ENCODE results near the gene LCA5L. TPM values are rescaled to one million over a fixed set of nuclear protein-coding genes. Genes with fewer than 3 reads are reported as not detected.
A peak's percentile ranks its signal among the peaks of the same experiment; 100 is the strongest.
"Not testable (repeated sequence)": the region's sequence is repeated elsewhere in the genome, so short reads cannot be mapped to it uniquely, and the experiment has no call there.

LCA5L gene
- polyA plus RNA-seq, 10 donors, result 0.41 to 3.3 (median 0.95) TPM

DNA sequence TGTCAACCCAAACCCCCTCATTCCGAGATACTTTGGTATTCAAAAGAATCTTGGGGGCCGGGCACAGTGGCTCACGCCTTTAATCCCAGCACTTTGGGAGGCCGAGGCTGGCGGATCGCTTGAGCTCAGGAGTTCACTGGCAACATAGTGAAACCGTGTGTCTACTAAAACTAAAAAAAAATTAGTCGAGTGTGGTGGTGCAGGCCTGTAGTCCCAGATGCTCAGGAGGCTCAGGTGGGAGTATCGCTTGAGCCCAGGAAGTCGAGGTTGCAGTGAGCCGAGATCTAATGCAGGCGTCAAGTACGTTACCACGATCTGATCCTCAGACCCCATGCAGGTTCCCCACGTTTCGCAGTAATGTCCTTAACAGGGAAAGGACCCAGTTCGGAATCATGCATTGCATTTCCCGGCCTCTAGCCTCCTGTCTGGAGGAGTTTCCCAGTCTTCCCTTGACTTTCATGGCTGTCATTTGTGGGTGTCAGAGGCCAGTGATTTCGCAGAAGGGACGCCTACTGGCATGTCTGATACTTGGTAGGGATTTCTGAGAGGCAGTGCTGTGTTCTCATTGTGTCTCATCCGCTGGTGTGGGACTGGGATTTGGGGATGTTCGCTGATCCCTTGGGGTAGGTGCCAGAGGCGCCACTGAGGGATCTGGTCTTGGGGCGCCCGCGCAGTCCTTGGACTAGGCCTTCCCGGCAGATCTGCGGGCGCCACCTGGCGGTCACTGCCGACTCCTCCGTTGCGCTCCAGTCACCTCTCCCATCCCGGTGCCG lies 57.4 kb downstream of the LCA5L start:
- DNase-seq, result peak; percentile 75 to 92 (median 88)

DNA sequence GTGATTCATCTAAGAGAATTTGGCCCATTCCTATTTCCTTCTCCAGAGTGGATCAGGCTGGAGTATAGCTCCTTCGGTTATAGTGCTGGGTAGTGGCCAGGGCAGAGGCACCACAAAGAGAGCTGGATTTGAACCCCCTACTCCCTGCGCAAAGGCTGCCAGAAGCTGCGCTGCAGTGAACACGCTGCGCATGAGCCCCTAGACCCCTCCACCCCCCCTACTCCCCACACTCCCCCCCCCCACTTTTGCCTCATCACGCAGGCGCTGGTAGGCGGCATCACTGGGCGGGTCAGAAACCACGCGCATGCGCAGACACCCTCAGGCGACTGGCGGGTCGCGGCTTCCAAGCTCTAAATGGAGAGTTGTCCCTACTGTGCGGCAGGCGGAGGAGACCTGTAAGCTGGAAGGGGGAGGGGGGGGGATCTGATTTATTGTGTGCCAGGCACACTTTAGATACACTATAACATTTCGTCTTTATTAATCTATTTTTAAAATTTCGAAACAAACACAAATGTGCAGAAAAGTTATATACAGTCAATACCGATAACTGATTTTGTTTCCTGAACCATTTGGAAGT lies 58.0 kb downstream of the LCA5L start:
- peak; percentile 87 to 93 (median 91) for DNase-seq

DNA sequence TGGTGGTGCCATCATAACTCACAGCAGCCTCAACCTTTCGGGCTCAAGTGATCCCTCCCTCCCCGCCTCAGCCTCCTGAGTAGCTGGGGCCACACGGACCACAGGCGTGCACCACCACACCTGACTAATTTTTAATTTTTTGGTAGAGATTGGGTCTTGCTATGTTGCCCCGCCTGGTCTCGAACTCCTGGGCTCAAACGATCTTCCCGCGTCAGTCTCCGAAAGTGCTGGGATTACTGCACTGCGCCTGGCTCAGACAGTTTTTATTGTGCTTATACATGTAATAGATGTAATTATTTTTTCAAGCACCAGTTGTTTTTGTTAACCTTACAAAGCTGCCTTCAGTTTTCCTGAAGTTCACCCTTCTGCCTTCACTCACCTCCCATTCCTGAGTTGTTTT lies 58.7 kb downstream of the LCA5L start:
- DNase-seq, result no peak

DNA sequence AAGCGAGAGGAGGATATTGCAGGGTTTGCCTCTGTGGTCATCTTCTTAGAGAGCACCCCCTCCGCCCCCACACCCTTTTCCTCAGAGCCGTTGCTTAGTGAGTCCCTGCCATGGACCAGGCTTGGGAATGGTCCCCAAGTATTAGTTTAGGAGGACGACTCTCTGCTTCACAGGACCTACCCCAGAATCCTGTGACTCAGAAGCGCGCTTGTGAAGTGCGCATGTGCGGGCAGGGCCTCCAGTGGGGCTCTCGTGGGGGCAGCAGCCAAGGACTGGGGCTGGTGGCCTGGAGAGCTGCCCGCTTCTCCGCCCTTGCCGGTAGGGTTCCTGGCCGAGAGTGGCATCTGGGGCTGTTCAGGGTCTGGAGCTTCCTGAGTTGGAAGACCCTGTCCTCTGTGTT lies 59.4 kb downstream of the LCA5L start:
- DNase-seq, result peak in 1 of 3 donors; percentile 14

DNA sequence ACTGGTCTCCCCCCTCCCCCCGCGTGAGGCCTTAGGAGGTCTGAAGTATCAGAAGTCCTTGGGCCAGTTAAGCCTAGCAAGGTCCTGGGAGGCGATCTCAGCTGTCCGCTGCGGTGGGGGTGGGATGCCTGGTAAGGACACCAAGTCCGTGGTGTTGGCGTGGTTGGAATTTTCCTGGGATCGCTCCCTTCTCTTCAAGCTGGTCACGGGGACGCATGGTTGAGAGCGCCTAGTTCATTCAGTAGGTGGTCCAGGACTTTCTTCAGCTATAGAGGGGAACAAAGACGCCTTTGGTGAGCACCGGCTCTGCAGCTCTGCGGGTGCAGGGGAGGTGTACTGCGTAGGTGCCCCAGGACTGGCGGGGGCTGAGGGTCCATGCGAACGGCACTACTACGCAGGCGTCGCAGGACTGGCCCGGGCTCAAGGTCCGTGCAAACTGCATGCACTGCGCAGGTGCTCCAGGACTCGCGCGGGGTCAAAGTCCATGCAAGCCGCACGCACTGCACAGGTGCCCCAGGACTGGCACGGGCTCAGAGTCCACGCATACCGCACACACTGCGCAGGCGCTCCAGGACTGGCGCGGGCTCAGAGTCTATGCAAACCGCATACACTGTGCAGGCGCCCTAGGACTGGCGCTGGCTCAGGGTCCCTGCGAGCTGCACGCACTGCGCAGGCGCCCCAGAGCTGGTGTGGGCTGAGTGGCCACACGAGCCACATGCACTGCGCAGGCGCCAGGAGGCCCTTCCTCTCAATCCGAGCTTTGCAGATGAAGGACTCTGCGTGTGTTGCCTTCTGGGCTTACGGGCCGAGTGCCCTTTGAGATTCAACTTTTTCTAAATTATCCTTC lies 60.1 kb downstream of the LCA5L start:
- peak; percentile 80 to 91 (median 85) for DNase-seq

DNA sequence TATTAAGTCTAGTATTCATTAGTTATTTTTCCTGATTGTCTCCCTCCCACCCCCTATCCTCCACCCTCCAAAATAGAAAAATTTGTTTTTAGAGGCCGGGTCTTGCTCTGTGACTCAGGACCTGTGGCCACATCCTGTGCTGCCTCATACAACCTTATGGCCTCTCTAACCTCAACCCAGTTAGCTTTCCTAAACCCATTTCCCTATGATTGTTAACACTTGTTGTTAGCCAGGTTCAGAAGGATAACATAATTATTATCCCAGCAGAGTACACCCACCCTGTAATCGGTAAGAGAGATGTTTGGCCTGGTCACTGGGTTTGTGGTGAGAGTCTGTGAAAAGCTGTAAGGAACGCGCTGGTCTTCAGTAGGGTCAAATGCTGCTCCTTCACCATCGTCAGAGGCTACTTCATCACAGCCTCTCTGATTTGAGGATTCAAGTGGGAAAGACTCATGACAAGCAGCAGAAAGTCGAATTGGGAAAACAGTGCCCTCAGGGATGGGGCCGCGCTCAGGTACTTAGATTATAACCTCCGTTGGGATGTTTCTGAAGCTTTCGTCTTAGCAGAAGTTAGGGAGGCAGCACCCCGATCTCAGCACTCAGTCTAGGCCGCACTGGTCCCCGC lies 60.8 kb downstream of the LCA5L start:
- DNase-seq, result no peak

DNA sequence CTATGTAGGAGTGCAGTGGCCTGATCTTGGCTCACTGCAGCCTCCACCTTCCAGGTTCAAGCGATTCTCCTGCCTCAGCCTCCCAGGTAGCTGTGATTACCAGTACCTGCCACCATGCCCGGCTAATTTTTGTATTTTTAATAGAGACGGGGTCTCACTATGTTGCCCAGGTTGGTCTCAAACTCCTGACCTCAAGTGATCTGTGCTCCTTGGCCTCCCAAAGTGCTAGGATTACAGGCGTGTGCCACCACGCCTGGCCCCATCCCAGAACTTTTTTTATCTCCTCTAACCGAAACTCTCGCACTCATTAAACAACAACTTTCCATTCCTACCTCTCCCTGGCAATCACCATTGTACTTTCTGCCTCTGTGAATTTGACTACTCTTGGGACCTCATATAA lies 63.5 kb downstream of the LCA5L start:
- not testable (repeated sequence) for DNase-seq

DNA sequence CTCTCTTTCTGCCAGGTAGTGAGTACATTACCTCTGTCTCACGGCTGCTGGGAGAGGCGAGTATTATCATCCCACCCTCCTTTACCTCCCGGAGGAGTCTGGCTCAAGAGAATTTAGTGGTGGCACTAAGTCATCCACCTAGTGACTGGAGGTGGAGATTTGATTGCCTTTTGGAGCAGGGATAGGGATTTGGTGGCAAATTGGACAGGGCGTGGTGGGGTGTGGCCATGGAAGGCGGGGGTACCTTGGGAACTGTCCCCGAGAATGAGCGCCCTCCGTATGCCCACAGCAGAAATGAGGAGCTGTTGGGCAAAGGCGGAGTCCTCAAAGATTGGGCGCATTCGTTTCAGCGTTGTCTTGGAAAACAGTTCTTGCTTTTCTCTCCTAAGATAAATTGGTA lies 64.6 kb downstream of the LCA5L start:
- peak in 1 of 3 donors; percentile 31 for DNase-seq

DNA sequence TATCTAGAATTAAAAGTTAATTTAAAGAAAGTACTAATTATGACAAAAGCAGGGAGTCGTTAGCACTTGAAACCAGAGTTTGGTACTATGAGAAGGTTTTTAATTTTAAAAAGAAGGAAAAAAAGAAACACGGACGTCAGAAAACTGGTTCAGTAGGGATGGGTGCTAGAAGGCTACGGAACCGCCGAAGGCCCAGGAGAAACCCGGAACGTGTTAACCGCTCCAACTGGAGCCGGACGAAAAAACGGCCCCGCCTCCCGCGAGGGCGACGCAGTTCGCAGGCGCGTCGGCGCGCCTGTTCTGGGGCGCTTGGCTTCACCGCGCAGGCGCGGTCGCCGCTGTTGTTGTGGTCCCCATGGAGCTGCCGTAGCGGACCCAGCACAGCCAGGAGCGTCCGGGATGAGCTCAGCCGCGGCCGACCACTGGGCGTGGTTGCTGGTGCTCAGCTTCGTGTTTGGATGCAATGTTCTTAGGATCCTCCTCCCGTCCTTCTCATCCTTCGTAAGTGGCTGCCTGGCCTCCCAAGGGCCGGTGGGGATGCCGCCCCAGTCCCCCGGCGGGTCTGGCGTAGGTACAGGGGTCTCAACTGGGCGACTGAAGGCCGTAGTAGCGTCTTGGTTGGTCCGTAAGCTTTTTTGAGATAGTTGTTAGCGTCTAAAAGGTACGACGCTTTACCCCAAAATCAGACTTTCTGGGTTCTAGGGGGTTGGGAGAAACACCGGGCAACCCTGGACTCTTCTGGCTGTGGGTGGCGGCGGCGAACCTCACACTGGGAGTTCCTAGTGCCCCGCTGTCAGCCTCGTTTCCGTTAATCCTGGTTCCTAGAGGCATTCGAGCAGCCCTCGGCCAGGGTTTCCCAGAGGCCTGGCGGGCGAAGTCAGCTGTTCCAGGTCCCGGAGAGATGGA lies 65.3 kb downstream of the LCA5L start:
- peak; percentile 94 to 98 (median 96) for DNase-seq

DNA sequence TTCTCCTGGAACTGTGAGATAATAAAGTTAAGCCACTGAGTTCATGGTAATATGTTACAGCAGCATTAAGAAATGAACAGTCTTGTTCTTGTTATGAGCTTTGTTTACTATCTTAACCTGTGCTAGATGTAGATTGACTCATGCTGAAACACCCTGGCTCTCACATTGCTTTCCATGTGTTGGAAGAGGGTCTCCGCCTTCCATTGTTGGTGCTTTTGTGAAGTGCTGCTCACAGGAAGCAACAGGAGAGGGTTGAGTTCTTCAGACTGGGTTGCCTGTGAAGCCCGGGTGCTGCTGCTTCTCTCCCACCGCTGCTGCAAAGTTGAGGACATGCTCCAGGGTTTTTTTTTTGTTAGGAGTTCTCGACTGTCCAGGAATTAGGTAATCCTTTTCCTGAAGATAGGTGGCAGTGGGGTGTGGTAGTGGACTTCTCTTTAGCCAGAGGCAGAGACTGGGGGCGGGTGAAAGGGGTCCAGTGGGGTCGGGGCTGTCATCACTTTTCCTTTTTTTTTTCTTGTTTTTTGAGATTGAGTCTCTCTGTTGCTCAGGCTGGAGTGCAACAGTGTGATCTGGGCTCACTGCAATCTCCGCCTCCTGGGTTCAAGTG lies 68.0 kb downstream of the LCA5L start:
- no peak for DNase-seq

DNA sequence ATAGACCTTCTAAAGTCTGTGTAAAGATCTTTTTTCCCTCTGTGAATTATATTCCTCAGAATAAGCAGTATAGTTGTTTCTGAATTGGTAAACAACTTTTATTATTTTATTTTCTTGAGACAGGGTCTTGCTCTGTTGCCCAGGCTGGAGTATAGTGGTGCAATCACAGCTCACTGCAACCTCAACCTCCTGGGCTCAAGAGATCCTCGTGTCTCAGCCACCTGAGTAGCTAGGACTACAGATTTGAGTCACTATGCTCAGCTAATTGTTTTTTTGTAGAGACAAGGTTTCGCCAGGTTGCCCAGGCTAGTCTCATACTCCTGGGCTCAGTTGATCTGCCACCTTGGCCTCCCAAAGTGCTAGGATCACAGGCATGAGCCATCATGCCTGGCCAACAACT lies 70.1 kb downstream of the LCA5L start:
- DNase-seq, result no peak

DNA sequence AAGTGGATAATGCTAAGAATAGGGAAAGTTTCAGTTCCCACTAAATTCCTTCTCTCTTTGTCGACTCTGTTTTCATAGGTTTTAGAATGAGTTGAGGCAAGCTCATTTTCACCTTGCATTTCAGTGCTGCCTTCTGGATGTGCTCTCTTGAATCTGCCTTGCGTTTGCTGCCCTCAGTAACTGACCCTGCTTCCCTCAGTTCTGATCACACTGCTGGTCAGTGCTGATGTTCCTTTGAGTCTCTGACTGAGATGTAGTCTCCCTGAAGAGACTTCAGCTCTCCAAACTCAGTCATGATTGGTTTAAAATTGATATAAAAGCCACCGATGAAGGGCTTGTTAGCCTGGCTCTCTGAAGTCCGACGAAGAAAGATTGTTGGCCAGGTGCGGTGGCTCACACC lies 71.5 kb downstream of the LCA5L start:
- DNase-seq, result no peak

DNA sequence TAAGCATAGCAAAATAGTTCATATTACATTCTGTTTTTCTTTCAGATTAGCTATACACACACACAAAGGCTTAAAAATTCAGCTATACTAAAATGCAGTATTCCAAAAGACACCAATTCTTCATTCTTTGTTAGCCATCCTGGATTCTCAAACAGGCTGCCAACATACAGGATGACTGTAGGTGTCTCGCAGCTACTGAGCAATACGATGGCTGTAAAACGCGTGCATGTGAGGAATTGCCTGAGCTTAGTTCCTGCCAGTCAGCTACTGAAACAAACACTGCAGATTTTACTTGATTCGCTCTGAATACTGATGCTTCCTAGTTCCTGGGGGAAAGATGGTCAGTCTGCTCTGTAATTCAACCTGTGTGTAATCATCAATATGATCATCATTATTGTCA lies 71.9 kb downstream of the LCA5L start:
- peak in 1 of 3 donors; percentile 39 for DNase-seq

DNA sequence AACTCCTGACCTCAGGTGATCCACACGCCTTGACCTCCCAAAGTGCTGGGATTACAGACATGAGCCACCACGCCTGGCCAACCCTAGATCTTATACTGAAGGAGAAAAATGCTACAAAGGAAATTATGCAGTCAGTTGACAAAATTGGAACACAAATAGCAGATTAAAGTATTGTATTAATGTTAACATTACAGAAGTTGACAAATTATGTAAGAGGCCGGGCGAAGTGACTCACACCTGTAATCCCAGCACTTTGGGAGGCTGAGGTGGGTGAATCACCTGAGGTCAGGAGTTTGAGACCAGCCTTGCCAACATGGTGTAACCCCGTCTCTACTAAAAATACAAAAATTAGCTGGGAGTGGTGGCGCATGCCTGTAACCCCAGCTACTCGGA lies 75.7 kb downstream of the LCA5L start:
- not testable (repeated sequence) for DNase-seq

DNA sequence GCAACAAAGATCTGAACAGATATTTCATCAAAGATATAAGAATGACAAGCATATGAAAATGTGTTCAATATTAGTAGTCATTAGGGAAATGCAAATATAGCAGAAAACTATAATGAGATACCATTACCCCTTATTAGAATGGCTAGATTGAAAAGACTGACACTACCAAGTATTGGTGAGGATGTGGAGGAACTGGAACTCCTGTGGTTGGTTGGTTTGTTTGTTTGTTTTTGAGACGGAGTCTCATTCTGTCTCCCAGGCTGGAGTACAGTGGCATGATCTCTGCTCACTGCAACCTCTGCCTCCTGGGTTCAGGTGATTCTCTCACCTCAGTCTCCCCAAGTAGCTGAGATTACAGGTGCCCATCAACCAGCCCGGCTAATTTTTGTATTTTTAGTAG lies 77.8 kb downstream of the LCA5L start:
- DNase-seq, result no peak

DNA sequence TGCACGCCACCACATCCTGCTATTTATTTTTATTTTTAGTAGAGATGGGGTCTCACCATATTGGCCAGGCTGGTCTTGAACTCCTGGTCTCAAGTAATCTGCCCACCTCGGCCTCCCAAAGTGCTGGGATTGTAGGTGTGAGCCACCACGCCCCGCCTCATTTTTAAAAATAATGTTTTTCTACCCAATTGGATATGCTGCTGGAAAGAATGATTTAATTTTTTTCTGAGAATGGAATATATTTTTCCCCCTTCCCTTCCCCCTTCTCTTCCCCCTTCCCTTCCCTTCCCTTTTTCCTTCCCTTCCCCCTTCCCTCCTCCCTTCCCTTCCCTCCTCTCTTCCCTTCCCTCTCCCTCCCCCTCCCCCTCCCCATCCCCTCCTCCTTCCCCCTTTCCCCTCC lies 79.0 kb downstream of the LCA5L start:
- no peak for DNase-seq

DNA sequence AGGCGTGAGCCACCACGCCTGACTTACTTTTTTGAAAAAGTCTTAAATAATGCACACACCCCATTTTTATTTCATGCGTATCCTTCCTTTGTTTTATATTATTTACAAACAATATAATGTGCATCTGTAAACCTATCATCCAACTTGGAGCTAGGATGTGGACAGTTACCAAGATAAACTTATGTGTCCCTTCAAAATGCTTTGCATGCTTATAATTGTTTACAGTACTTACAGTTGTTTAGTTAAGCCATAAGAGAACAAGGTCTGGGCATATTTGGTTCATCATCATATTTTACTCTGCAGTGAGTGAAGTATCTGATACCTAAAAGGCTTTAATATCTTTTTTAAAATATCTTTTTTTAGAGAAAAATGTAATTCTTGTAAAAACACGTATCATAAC lies 80.6 kb downstream of the LCA5L start:
- DNase-seq, result no peak

DNA sequence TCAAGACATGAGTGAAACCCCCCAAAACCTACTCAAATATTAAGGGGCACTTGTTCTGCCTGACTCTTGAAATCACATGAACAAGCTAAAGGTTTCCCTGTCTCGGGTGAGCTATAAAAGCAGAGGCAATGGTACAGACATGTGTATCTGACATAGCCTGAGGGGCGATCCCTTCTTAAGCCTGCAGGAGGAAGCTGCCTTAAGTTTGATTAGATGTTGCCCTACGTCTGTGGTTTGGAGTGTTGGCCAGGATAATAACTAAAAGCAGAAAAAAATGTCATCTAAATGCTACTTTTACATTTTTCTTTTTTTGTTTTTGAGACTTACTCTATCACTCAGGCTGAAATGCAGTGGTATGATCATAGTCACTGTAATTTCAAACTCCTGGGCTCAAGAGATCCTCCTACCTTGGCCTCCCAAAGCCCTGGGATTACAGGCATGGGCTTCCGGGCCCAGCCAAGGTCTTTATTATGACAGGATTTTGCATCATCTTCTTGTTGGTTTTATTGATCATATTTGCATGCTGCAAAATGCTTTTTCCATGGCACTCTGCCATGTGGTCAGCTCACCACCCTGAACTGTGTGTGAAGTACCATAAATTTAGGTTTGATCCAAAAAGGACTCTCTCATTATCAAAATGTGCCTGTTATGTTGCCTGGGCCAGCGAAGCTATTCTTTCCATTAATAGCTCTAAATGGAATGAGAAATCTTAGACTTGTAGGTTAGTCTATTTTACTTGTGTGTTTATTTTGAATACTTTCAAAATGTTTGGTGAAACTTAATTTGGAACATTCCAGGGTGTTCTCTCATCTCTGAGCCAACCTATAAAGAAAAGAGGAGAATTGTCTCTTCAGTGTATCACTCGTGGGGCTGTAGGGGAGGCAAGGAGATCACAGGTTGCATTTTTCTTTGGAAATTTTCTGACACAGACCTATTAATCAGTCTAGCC lies 81.7 kb downstream of the LCA5L start:
- no peak for DNase-seq

DNA sequence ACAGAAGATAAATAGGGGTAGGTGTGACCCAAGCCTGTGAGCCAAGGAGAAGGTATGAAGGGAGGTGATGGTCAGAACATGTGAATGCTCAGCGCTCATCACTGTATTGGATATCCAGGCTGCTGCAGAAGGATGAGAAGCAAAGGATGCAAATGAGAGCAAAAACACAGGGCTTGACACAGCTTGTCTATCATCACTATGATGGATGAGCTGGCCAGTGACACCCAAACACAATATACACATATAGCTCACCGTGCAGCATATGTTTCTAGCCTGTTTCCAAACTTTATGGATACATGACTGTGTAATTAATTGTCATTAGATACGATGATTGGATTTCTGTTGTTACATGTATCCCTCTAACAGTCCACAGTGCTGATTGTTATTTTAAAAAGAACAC lies 82.8 kb downstream of the LCA5L start:
- DNase-seq, result no peak

DNA sequence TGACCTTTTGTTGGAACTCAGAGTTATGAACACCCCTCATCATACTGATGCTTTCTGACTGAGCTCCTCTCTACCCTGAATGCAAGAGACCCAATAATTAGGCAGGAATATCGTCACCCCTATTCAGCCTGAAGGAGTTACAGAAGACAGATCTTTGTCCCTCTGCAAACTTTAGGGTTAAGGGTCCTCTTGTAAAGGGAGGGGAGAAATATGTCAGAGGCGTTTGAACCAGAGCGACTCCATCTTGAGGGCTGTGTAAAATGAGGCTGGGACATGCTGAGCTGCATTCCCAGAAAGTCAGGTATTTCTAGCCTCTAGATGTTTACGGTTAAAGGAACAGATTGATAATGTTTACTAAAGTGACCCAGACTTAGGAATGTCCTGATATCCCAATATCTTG lies 86.2 kb downstream of the LCA5L start:
- DNase-seq, result no peak
